Prostate gland (tissue), 2 donors: ENCODE results near the gene CHRD.

Experiments used
- POLR2A ChIP-seq: fragments of 450-650 bp; IDR thresholded peaks from one replicate; pipeline ENCODE4 v1.6.1; 2016; ENCODE audit warnings: antibody characterized with exemption, mild to moderate bottlenecking
- POLR2AphosphoS5 ChIP-seq: sonication (generic); formaldehyde crosslinking; IDR thresholded peaks from one replicate; pipeline ENCODE4 v1.6.1; 2017; ENCODE audit warnings: antibody characterized with exemption
- TF ChIP-seq, protein P1 (sequence below), 4 experiments: fragments of 200-600 bp in 2 of 4; fragments of 450-650 bp in 2 of 4; sonication (generic) in 2 of 4; IDR thresholded peaks; 1 replicate in 3 of 4; 2 replicates in 1 of 4; pipeline ENCODE4 v1.5.1; 2016 to 2019; ENCODE audit warnings: antibody characterized with exemption in 4 of 4, mild to moderate bottlenecking in 2 of 4, moderate library complexity in 2 of 4

DNA sequence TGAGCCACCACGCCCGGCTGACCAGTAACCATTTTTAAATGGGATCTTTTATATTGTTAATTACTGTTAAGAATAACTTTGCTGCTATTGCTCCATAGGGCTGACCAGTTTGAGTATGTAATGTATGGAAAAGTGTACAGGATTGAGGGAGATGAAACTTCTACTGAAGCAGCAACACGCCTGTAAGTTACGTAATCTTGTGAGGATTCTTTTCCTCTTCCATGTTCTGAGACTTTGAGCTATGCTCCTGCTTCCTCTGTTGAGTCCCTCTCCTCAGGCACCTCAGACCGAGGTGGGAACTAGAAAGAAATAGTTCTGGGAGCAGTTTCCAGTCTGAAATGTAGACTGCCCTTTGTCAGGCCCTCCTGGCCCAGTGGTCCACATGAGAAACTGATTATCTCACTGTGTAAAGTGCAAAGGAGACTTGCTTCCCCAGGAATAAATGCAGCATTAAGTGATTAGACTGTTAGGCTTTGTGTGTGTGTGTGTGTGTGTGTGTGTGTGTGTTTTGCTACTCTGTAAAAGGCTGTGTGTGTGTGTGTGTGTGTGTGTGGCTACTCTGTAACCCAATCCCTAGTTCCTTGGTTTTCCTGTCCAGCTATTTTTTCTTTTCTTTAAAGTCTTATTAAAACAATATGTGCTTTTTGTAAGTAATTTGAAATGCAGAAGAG lies 13.1 kb upstream of the CHRD start:
- TF ChIP-seq POLR2AphosphoS5 (no peak), POLR2A (no peak)
- TF ChIP-seq, protein P1, sequence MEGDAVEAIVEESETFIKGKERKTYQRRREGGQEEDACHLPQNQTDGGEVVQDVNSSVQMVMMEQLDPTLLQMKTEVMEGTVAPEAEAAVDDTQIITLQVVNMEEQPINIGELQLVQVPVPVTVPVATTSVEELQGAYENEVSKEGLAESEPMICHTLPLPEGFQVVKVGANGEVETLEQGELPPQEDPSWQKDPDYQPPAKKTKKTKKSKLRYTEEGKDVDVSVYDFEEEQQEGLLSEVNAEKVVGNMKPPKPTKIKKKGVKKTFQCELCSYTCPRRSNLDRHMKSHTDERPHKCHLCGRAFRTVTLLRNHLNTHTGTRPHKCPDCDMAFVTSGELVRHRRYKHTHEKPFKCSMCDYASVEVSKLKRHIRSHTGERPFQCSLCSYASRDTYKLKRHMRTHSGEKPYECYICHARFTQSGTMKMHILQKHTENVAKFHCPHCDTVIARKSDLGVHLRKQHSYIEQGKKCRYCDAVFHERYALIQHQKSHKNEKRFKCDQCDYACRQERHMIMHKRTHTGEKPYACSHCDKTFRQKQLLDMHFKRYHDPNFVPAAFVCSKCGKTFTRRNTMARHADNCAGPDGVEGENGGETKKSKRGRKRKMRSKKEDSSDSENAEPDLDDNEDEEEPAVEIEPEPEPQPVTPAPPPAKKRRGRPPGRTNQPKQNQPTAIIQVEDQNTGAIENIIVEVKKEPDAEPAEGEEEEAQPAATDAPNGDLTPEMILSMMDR (IDR thresholded peaks at IDR 0.05), result no peak
